Measurements from ENCODE around the gene KRT222.
A peak's percentile ranks its signal among the peaks of the same experiment; 100 is the strongest.

Gene KRT222

GRCh38 chr17:40615068-40615840 is 49.7 kb downstream of the KRT222 start:
- DNase-seq (ENCODE audit: low read depth): no peak

DNA sequence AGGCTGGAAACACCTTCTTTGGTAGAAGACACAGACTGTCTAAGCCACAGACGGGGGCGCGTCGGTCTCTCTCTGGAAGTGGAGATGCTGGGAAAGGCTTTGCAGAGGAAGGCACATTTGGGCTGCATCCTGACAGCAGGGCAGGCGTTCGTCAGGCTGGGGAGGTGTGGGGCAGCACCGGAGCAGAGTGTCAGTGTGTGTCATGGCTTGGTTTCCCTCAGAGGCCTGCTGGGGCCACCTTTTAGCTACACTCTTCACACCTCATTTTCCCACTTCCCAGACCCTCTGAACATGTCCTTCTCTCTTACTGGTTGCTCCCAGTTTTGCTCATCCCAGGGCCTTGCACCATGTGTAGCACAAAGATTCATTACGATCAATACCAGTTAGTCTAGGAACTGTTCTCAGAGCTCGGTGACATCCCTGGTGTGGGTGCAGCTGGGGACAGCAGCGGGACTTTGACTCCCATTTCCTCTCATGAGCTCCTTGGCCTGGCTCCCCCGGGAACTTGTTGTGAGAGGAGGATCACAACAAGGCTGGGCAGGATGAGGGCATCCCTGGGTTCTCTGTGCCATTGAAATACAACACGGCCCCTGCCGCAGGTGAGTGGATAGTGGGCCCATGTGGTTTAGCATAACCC is 50.4 kb downstream of the KRT222 start:
- no peak for DNase-seq (ENCODE audit: low read depth)

DNA sequence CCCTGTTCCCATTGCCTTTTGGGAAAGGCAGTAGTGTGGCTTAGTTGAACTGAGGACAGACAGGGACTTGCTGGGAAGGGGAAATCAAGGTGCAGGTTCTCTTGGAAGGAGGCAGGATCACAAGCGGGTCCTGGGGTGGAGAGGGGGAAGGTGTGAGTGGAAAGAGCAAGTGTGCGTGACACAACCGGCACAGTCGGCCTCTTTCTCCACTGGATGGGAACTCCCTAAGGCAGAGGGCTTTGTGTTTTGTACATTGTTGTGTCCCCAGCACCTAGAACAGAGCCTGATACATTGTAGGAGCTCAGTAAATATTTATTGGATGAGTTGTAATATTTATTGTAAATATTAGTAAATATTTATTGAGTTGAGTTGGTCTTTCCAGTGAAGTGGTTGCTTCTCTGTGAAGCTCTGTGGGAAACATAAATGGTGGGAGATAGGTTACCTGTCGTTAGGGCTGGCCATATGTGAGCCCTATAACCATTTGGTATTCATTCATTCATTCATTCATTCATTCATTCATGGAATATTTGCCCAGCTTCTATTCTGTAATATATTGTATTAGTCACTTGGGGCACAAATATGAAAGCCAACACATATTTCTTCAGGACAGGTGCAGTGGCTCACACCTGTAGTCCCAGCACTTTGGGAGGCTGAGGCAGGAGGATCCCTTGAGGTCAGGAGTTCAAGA is 51.4 kb downstream of the KRT222 start:
- DNase-seq (ENCODE audit: low read depth): no peak

- no peak for DNase-seq (ENCODE audit: low read depth)
These were observed 52.3 kb downstream of the KRT222 start for GRCh38 chr17:40612599-40613244.

DNA sequence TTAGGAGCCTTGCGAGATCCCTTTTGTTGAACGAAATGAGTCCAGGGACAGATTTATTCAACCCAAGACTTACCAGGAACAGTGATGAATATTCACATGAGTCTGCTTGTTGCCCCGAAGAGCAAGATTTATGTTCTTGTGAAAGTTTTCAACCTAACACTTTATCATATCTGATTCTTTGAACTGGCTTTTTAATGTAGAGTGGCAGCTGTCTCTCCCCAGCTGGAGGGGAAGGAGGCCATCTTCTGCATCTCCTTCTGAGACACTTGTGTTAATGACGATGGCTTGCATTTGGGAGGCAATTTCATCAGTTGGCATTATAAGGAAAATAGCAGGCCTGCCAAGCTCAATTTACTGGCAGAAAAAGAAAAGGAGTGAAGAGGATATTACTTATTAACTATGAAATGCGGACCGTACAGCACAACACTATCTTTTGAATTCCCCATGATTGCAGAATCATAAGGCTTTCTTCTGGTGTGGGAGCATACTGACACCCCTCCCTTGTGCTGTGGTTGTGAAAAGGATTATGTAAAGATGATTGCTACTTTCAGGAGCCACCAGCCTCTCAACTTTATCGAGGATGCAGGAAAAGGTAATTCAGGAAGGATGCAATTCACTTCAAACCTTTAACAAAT is 53.0 kb downstream of the KRT222 start:
- no peak for DNase-seq (ENCODE audit: low read depth)

- DNase-seq (ENCODE audit: low read depth): no peak
These were observed 54.6 kb downstream of the KRT222 start for GRCh38 chr17:40610359-40610758.

- DNase-seq (ENCODE audit: low read depth): no peak
These were observed 56.9 kb downstream of the KRT222 start for GRCh38 chr17:40608061-40608581.

- no peak for DNase-seq (ENCODE audit: low read depth)
These were observed 57.3 kb downstream of the KRT222 start for GRCh38 chr17:40607641-40608040.

GRCh38 chr17:40606548-40607353 is 58.2 kb downstream of the KRT222 start:
- DNase-seq (ENCODE audit: low read depth): no peak

DNA sequence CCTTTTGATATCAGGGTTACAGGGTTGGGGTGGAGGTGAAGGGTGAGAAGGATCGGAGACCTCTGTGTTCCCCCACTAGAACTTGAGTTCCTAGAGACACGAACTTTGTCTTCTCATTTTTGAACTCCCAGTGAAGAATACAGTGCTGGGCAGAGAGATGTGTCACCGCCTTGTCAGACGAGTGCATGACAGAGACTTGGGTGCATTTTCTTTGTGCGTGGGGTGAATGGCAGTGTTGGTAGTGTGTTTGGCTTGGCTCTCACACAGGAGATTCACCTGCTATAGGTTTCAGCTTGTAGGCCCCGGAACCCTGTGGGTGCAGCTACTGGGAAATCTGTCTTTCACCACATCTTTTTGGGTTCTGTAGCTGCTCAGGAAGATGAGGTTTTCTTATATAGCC is 59.7 kb downstream of the KRT222 start:
- DNase-seq (ENCODE audit: low read depth): peak; percentile 69

Data from activated T-cell treated with anti-CD3 and anti-CD28 coated beads for 24 hours (primary cell).